Measurements from ENCODE around the gene AGAP1. TPM values are rescaled to one million over a fixed set of nuclear protein-coding genes. Genes with fewer than 3 reads are reported as not detected.
A peak's percentile ranks its signal among the peaks of the same experiment; 100 is the strongest.

AGAP1 gene
- total RNA-seq, 1 donor from 2014 or later: 3.1 TPM

DNA sequence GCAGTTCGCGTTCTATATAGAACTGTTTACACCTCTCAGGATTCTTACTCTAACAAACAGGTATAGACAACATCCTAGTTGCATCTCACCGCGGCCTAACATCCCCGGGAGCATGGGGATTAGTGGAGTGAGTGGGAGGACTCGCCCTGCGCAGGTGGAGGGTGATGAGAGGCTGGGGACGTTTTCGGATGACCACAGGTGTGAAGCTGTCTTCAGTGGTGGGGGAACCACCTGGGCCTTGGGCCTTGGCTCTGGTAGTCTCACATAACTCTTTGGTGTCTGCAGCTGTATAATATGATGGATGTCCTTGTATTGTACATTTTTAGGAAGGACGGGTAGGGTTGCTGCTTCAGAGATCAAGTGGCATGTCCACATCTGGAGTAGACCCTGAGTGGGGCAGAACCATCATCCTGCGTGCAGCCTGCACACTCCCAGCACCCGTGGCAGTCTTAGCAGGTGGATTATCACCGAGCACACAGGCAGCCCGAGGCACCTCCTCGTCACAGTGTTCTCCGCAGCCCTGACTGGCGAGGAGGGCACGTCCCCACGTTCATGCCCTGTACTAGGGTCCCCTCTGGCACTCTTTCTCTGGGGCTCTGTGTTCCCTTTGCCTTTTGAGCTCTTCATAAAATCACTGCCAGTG lies 56.0 kb downstream of the AGAP1 start:
- DNase-seq (ENCODE audit: low read depth in 2 of 2): no peak

DNA sequence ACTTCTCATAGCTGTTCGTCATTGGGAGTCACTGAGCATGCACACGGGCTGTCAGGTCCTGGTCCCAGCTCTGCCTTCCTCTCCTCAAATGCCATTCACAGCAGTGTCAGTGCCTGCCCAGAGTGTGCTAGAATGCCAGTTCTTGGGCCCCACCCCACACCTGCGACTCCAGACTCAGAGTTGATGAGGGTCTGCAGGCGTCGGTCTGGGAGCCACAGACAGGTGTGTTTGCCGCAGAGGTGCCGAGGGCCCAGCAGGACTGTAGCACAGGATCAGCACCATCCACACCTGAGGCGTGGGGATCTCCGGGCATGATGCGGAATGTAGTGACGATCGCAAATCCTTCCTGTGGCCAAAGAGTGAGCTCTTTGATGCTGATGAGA lies 56.5 kb downstream of the AGAP1 start:
- no peak for DNase-seq (ENCODE audit: low read depth in 2 of 2)

GRCh38 chr2:235550946-235551345 lies 57.1 kb downstream of the AGAP1 start:
- DNase-seq (ENCODE audit: low read depth in 2 of 2): no peak

DNA sequence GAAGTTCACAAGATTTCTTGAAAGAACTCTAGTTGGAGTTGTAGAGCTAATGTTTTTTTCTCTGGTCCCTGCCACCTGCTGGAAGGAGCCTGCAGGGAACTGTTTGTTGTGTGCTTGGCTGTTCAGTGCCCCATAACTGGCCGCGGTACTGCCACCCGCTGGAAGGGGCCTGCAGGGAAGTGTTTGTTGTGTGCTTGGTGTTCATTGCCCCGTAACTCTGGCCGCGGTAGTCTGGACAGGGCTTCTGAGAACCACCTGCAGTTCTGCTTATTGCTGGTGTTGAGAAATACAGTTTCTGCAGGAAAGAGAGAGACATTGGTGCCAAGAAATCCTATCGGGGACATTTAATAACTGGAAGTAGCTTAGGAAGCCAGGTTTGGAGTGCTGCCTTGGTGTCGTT lies 58.1 kb downstream of the AGAP1 start:
- peak; percentile 22 to 79 for DNase-seq (ENCODE audit: low read depth in 2 of 2)

DNA sequence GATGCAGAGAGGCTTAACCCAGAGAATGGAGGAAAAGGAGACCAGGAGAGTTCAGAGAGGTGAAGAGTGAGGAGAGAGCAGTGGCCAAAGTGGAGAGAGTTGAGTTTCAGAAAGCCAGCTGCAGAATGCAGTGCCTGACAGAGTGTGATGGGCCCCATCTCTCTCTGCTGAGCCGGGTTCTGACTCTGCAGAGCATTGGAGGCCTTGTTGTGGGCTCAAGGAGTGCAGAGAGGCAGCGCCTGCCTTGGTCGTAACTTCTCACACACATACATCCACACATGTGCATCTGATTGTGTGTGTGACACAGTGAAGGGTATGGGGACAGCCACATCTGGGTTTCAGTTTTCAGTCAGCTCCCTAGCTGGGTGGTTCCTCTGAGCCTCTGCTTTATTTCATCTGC lies 58.8 kb downstream of the AGAP1 start:
- no peak for DNase-seq (ENCODE audit: low read depth in 2 of 2)

DNA sequence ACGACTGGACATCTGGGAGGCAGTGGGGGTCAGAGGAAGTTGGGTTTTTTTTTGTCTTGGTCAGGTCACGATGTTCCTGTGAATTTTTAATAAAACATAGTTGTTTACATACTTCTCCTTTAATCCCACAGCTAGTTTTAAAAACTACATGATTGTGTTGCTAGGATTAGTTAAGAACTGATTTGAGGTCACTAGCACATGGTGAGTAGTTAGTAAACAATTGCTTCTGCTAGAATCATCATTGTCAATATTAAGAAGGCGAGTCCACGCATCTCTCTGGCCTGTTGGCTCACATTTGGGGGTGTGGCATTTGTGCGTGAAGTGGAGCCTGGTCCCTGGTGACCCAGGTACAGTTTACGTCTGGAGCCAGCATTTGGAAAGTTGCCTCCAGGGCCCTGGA lies 59.4 kb downstream of the AGAP1 start:
- DNase-seq (ENCODE audit: low read depth in 2 of 2): no peak

DNA sequence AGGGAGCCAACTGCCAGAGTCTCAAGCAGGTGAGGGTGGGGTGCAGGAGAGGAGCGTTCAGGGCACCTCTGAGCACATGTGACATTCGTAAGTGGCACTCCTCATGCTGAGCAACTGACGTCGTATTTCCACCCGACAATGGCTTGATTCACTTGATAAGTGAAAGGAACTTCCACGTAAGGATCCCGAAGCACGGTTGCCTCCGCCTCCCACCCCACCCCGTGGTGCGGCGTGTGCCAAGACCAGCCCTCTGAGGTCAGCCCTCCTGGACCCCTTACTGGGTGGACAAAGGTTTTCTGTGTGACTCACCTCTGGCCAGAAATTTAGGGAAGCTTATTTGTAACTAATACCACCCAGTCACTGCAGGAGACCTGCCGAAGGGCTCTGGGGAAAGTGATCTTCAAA lies 59.9 kb downstream of the AGAP1 start:
- DNase-seq (ENCODE audit: low read depth in 2 of 2): no peak

- DNase-seq (ENCODE audit: low read depth in 2 of 2): no peak
These were observed 60.5 kb downstream of the AGAP1 start for GRCh38 chr2:235554385-235554784.

GRCh38 chr2:235554936-235555335 lies 61.1 kb downstream of the AGAP1 start:
- no peak for DNase-seq (ENCODE audit: low read depth in 2 of 2)

DNA sequence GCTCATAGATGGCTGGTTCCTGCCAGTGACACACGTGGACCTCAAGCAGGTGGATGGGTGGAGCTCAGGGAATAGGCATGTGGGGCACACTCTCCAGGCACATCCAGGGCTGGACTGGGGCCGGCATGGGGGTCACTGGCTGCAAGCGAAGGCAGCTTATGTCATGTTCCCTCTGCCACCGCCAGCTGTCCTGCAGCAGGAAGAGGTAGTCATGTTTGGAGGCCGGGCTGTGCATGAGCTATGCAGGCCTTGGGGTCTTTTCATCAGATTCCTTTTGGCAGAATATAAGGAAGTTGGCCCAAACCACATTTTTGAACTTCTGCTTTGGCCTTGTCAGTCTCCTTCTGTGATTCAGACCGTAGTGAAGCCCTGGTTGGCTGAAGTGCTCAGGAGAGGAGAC lies 61.5 kb downstream of the AGAP1 start:
- DNase-seq (ENCODE audit: low read depth in 2 of 2): no peak

GRCh38 chr2:235556086-235556485 lies 62.2 kb downstream of the AGAP1 start:
- no peak for DNase-seq (ENCODE audit: low read depth in 2 of 2)

GRCh38 chr2:235556901-235557300 lies 63.1 kb downstream of the AGAP1 start:
- DNase-seq (ENCODE audit: low read depth in 2 of 2): no peak

DNA sequence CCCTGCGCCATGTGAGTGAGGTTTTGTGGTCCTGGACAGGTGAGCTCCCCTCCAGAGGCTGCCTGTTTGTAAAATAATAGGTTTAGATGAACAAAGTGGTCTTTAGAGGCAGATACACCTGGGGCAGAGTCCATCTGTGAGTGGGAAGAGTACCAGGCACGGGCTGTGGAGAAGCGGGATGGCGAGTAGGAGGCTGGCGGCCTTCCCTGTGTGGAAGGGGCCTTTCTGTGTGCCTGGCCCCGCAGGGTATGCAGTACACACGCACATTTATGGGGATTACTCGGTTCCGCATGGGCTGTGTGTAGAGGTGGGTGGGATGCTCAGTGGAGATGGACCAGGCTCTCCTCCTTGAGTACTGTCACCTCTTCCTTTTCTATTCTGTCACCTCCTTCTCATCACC lies 64.1 kb downstream of the AGAP1 start:
- DNase-seq (ENCODE audit: low read depth in 2 of 2): no peak

DNA sequence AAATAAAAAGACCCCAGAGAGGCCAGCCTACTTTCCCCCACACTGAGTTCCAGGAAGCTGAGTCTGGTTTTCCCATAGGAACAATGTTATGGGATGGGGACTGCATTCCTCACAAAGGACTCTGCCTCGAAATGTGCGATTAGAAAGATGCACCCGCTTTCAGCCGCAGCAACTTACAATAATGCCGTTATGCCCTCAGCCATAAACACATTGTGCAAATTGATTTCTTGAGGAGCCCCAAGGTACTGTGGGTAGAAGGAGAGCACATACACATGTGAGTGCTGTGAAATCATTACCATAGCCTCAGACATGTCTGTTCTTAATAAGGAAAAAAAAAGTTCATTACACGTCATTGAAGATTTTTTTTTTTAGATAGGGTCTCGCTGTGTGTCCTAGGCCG lies 64.7 kb downstream of the AGAP1 start:
- DNase-seq (ENCODE audit: low read depth in 2 of 2): no peak

DNA sequence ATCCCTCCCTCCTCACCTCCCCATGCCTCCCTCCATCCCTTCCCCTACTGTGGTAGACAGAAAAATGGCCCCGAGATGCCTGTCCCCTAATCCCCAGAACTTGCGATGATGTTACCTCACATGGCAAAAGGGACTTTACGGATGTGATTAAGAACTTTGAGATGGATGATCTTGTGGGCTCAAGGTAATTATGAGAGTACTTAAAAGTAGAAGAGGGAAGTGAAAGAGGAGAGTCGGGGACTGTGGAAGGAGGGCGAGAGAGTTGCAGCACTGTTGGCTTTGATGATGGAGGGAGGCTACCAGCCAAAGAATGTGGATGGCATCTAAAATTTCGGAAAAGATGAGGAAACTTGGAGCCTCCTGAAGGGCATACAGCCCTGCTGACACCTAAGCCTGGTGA lies 66.5 kb downstream of the AGAP1 start:
- DNase-seq (ENCODE audit: low read depth in 2 of 2): no peak

- DNase-seq (ENCODE audit: low read depth in 2 of 2): no peak
These were observed 67.6 kb downstream of the AGAP1 start for GRCh38 chr2:235561450-235561849.

- DNase-seq (ENCODE audit: low read depth in 2 of 2): no peak
These were observed 68.4 kb downstream of the AGAP1 start for GRCh38 chr2:235562065-235562747.

DNA sequence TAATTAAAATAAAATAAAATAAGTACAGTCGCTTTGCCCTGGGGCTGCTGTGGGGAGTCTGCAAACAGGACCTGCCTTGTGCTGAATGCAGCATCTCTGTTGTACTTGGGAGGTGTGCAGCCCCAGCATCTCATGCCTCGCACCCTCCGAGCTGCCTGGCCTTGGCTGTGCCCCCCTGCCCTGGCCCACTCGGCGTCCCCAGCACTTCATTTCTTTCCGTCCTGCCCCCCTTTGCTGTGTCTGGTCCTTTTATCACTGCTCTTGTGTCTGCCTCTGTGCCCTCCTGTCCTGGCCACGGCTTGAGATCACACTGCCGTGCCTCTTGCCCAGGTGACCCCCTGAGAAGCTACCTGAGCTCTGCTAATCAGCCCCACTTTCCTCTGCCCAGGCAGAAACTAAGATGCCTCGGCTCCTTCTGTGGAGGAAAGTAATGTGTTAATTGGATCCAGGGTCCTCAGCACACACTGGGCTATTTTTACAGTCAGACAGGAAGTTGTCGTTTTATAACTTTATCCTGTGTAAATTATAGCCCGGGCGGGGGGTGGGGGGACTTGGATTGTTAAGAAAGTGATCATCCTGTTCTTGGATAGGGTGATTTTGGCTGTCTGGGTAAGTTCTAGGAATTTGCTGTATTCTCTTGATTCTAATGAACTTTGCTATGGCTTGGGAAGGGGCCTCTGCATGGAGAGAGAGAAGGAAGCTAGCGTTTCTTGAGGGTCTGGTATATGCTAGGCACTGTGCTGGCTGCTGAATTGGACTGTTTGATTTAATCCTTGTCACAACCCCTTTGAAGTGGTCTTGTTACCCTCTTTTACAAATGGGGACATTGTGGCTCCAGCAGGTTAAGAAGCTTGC lies 69.4 kb downstream of the AGAP1 start:
- DNase-seq (ENCODE audit: low read depth in 2 of 2): peak in 1 of 2 donors; percentile 16

GRCh38 chr2:235564066-235564465 lies 70.2 kb downstream of the AGAP1 start:
- no peak for DNase-seq (ENCODE audit: low read depth in 2 of 2)

DNA sequence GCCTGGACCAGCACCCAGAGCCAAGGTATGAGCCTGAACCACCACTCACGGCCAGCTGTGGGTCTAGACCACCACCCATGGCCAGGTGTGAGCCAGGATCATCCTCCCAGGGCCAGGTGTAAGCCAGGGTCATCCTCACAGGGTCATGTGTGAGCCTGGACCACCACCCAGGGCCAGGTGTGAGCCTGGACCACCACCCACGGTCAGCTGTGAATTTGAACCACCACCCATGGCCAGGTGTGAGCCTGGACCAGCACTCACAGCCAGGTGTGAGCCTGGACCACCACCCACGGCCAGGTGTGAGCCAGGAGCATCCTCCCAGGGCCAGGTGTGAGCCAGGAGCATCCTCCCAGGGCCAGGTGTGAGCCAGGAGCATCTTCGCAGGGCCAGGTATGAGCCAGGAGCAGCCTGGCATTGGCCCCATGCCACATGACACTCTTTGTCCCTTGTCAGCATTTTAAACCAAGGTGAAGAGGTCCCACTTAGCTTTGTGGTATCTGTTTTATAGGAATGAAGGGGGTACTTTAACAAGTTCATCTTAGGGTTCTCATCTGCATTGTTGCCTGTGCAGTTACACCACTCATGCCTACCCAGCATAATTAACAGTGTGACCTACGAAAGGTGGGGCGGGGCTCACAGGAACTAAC lies 71.2 kb downstream of the AGAP1 start:
- DNase-seq (ENCODE audit: low read depth in 2 of 2): no peak

DNA sequence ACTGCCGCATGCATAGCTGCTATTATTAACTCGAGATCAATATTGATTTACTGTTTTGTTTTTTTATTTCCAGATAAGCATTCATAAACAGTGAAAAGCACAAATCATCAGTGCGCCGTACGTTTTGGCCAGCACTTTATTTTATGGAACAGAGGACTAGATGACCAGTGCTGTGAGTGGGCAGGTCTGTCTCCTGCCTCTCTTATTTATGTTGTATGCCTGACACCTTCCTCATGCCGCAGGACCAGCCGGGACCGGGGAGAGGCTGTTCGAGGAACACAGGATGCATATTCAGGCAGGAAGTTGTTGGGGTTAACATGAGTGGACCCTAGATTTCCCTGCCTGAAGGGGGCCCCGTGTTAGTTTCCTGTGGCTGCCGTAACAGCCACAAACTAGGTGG lies 72.6 kb downstream of the AGAP1 start:
- DNase-seq (ENCODE audit: low read depth in 2 of 2): peak in 1 of 2 donors; percentile 43

DNA sequence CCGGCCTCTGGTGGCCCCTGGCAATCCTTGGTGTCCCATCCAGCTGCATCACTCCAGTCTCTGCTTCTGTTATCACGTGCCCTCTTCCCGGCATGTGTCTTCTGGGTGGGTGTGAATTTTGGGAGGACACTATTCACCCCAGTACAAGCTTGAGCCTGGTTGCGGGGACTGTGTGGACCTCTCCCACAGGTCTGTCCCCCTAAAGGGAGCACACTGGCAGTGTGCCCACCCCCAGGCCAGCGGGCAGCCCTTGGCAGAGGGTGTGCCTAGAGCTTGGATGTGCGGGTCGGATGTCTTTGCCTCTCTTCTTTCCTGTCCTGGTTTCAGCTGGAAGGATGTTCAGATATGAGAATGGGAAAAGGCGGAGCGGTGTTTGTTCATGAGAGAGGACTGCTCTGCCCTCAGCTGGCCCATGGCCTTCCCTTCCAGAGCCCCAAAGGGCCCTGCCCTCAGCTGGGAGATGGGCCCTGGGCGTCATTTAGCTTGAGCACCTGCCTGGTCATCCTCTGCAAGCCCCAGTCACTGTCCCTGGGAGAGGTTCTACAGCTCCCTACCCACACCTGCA lies 73.2 kb downstream of the AGAP1 start:
- no peak for DNase-seq (ENCODE audit: low read depth in 2 of 2)

Measured in dermis microvascular lymphatic vessel endothelial cell (primary cell).